NCI-H1105 (cell line): Measurements from ENCODE around the gene GRID2.
"Not testable (repeated sequence)": the region's sequence is repeated elsewhere in the genome, so short reads cannot be mapped to it uniquely, and the experiment has no call there.

ENCODE experiments used
- DNase-seq: peaks from one replicate; lab custom pipeline; 2025; lab: John Stamatoyannopoulos, UW

GRID2 gene

DNA sequence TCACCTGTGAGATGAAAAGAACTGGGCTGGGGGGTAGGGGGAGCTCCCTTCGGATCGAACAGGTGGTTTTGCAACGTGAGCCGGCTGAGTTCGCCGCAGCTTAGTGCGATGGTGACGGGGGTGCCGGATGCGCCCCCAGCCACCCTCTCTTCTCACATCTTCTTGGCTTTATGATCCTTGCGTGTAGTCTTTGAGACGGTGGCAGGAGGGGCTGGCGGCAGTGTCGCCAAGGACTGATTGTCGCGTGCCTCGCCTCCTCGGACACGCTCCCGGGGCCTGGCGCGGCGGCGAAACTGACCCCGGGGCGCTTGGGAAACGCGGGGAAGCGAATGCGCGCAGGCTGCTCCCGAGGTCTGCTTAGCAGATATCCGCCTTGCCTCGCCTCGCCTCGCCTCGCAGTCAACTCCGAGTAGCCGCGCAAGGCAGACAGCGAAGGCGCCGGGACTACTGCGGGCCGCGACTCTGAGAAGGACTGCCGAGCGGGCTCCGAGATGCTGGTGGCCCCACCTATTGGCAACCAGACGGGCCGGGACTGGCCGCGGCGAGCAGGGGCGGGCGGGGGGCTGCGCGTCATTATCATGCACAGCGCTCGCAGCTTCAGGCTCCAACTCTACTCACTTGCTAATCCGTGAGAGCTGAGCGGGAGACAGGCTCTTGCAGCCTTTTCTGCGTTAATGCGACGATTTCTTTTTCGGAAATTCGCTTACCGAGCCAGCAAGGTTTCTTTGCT lies 1.5 kb downstream of the GRID2 start:
- DNase-seq: peak; percentile 19

DNA sequence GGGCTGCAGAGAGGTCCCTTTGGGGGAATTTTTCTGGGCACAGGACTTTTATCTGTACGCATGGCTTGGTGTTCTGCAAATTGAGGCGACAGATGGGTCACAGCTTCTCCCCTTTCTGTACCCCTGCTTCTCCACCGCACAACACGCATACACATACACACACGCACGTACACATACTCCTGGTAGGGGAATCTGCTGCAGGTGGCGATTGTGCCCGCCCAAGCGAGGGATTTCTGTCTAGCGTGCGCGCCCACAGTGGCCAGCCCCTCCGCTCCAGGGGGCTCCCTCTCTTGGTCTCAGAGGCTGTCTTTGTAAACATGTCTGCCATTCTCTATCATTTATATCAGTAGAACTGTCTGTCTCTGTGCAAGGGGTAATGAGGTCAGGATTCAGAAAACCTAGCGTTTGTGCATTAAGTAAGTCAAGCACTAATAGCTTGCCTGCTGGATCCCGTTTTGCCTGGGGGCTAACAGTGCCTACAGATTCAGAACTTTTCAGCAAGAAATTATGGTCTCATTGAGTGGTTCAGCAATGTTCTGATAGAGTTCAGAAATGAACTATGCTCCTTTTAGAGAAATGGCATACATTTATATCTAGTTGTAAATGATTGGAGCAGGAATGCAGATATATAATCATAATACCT lies 2.2 kb downstream of the GRID2 start:
- no peak for DNase-seq

DNA sequence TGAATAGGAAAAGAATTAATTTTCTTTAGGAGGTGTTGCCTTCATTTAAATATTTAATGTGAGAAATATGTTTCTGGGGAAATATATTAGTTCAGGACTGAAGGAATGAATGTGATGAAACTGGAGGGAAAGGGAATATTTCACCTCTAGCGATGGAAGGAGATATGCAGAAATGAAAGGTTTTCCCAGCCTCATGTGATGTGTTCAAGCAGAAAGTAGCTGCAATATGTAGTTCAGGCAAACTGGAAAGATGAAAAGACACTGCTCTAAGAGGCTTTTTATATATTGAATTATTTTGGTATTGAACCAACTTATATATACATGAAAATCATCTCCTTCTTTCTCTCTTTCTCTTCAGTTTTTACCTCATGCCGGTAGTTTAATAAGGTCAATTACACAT lies 3.4 kb downstream of the GRID2 start:
- DNase-seq: no peak

DNA sequence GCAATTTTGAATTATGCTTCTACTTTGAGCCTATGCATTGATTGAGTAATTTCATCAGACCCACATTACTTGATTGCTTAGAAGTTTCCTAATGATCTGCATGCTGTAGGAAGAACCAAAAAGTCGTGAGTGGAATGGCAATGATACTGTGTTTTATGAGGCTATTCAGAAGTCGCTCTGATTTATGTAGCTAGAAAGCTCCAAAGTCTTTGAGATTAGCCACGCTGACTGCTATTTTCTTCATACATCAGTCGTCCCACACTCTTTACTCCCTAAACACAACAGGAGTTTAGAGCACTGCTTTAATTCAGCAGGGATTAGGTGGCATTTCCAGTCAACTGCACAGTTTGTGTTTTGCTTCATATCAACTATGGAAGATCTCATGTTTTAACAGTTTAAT lies 4.1 kb downstream of the GRID2 start:
- DNase-seq: no peak

DNA sequence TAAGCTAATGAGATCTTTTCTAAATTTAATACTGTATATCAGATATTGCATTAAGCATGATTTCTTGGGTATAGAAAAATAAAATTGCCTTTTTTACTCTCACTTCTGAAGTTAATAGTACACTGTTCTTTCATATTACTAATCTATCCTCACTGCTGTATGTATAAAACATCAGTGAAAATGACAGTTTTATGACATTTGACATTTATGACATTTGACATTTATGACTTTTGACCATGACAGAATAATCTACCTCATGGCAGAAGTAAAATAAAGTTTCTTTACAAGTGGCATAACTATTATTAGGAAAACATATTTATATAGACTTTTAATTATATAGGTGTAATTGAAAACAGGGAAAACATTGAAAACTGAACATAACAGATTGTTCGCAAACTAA lies 13.3 kb downstream of the GRID2 start:
- DNase-seq: no peak

DNA sequence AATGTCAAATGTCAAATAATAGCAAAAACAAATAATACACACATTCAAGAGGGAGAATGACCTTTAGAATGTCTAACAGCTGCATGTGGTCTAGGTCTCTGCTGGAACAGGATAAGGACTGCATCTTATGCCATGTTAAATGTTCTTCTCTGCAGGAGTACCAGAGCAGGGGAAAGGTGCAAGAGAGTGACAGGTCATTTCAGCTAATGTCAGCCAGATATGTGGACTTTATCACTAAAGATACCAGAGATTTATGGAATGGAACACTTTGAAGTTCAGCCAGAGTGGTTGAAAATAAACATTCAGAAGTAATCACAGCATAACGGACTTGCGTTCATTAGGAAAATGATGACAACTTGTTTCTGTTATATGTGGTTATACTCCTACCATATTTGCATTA lies 24.3 kb downstream of the GRID2 start:
- no peak for DNase-seq

DNA sequence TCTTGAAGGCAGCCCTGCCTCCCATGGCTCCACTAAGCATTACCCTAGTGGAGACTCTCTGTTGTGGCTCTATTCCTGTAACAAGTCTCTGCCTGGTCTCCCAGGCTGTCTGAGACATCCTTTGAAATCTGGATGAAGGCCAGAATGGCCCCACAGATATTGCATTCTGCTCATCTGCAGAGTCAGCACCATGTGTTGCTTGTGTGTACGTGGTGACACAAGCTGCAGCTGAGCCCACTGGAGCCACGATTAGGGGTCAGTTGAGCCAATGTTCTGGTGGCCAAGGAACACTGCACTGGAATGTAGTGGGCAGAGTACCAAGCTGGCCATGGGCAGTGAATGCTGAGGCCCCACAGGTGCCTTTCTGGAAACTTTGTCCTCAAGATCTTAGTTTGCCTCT lies 29.2 kb downstream of the GRID2 start:
- DNase-seq: no peak

DNA sequence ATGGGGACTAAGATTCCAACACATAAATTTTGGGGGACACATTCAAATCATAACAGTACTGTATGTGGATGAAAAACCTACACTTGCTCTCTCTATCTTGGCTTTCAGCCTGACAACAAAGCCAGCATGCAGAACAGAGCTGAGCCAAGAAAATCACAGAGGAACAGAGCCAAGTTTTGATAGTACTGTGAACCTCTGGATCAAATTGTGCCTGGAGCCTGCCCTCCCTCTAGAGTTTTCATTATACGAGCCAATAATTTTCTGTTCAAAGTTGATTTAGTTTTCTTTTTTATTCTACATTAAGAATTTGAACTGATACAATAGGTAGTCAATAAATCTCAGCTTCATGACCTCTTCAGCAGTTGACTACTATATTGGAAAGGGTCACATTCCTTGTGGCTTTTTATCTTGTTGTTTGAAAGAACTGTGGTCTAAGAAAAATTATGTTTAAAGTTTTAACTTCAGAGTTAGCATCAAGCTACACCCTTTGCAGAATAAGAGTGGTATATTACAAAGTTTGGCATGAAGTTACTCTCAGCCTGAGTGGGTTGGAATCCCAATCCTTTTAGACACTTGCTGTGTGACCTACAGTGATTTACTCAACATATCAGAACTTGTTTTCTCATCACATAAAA lies 31.1 kb downstream of the GRID2 start:
- DNase-seq: no peak

DNA sequence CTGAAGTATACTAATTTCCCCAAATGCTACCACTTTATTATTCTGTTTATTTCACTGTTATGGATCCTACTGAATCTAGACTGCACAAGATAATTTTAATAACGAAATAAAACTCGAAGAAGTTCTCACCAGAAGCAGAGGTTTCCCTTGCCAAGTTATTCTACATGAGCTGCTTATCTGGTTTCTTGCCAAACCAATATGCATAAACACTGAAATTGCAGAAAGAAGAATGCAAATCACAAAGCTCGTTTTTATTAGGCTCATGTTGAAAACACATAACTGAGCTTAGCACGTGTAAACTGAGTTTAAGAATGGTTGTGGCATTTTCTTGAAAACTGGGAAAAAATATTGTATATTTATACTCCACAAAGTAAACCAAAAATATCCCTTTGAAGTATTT lies 35.9 kb downstream of the GRID2 start:
- DNase-seq: no peak

DNA sequence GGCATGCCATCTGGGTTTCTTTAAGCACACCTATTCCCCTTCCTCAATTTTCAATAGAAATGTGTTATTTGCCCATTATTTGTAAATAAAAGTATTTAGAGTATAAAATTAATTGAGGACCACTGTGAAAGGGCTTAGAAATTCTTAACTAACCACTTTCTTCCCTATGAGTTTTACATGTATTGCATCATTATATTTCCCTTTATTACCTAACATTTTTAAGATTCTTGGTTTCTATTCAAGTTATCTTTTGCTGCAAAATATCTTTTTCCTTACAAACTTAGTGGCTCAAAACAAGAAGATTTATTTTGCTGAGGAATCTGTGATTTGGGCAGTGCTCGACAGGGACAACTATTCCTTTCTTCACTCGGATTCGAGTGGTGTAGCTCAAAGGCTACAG lies 40.5 kb downstream of the GRID2 start:
- no peak for DNase-seq

DNA sequence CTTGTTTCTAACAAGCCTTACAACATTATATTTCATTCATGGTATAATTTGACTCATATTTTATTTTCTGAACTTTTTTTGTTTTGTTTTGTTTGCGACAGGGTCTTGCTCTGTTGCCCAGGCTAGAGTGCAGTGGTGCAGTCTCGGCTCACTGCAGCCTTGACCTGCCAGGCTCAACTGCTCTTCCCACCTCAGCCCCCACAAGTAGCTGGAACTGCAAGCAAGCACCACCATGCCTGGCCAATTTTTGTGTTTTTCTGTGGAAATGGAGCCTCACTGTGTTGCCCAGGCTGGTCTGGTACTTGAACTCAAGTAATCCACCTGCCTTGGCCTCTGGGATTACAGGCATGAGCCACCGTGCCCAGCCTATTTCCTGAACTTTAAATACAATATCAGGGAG lies 42.5 kb downstream of the GRID2 start:
- DNase-seq: no peak

DNA sequence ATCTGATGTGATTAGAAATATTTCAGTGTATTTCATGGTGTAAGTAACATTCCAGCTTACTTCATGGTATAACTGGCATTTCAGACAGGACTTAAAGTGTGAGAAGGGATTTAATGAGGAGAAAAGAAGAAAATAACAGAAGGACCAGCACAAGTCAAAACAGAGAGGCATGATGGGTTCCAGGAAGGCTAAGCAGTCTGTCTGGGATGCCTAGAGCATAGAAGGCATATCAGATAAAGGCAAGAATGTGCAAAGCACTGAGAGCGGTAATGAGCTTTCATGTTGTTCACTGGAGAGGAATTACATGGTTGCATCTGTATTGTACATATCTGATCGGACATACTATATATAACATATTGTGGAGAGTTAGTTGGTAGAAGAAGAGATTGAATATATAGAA lies 54.2 kb downstream of the GRID2 start:
- DNase-seq: no peak

DNA sequence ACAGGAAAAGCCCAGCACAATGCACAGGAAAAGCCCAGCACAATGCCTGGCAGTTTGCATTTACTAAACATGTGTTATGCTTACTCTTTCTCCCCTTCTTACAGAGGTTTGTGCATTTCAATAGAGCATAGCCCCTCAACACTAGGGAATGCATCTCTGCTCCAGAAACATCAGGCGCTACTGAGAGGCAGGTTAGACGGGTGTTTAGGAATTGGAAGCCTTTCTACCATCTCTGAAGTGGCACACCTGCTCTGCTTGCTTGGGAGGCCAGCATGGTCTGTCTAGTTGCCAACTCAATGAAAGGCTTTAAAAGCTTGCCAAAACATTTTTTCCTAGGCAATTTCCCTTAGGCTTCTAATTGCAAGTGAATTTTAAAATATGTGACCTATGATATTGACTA lies 55.7 kb downstream of the GRID2 start:
- peak; percentile 8 for DNase-seq

DNA sequence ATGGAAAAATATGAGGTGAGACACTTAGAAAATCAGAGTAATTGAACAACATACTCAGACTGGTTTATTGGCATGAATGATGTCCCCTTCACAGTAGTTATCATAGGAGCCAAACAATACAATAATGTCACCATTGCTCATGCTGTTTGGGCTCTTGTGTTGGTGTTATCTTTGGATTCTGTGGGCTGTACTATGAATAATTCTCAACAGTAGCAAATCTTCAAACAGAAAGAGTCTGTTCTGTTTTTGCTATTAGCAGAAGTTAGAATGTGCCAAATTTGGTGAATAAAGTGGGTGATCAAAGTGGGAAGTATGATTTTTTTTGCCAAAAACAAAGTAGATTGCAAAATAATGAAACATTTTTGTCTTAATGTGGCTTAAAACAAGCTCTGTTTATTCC lies 58.3 kb downstream of the GRID2 start:
- DNase-seq: no peak

DNA sequence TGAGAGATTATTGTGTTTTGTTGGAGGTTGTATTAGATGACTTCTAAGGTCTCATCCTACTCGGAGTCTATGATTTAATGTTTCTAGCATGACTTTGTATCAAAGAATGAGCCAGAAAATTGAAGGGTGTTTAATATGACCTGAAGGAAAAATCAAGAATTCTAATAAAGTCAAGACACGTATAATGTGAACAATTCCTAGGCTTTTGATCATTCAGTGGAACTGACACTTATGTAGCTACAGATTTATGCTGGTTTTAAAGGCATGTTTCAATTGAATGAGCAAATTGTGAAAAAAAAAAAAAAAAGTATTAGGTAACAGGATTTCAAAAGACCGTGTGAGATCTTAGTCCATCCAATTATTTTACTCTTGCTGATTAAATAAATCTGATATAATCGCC lies 64.9 kb downstream of the GRID2 start:
- DNase-seq: no peak

DNA sequence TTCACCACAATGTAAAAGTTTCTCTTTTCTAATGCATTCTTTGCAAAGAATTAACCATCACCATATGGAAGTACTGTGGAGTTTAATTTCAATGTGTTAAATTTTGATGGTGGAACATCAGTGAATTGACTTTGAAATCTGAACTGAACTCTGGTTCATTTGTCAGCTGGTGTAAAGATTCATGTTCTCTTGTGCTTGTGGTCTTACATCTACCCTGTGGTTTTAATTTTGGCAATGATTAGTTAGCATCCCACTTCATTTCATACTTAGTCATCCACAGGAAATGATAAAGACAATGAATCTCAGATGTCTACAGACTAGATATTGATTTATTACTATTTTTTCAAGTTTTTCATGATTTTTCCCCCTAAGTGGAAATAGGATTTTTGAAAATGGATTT lies 77.8 kb downstream of the GRID2 start:
- DNase-seq: no peak

DNA sequence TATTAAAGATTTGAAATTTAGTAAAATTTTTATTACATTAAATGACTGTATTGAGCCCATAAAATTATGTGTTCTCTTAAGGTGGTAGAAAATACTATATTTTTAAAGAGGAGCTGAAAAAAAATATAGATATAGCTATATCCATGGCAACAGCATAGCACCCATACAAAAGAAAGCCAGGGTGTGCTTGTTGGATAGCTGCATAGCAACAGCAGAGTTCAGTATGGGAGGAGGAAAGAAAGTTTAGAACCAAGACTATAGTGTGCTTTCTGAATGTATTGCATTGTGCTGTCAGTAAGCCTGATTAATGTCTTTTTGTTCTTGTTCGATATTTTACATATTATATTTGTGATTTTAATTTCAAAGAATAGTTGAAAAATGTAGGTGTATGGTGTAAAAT lies 78.4 kb downstream of the GRID2 start:
- no peak for DNase-seq

DNA sequence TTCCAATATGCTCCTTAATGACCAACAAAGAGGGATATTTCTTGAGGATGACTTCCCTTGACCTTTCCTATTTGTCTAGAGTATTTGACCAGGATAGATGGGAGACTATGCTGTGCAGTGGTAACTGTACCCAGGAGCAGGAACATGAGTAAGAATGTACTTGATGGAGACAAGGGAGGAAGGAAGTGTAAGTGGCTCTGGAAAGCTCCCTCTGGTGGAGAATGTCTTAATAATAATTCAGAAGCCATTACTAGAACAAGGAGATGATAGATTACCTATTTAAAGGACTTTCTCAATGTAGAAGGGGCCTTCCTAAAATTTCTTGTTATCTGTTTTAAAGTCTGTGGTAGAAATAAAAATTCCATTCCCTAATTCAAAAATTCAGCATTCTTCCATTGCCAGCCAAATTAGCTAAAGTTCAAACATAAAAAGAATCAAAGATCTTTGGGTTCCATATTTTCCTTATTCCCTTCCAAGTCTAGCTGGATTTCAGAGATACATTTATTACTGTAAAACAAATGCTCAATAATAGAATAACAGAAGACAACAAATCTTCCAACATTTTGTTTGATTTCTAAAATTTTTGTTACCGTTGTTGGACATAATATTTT lies 83.8 kb downstream of the GRID2 start:
- DNase-seq: no peak

DNA sequence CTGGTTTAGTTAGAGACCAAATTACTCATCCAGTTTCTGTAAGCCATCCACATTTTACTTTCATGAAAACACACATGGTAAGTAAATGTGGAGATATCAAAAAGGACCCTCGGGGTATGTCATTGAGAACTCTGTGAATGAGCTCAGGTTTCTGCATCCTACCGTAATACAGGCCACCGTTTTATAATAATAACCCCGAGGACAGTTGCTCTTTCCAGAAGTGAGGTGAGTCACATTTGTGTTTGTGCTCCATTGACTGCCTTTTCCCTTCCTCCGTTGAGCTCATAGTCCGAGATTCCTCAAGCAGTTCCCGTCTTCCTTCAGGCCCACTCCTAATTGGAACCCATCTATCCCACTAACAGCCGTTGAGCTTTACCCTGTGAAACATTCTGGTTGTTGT lies 95.3 kb downstream of the GRID2 start:
- no peak for DNase-seq

DNA sequence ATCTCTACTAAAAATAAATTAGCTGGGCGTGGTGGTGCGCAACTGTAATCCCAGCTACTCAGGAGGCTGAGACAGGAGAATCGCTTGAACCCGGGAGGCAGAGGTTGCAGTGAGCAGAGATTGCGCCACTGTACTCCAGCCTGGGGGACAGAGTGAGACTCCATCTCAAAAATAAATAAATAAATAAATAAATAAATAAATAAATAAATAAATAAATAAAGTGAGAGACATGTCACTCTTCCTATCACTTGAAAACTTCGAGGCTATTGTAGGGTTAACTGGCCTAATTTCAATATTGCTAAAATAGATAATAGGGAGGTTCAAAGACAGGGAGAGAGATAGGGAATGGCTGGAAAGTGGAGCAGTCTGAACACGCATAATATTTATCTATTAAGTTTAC lies 99.8 kb downstream of the GRID2 start:
- not testable (repeated sequence) for DNase-seq

DNA sequence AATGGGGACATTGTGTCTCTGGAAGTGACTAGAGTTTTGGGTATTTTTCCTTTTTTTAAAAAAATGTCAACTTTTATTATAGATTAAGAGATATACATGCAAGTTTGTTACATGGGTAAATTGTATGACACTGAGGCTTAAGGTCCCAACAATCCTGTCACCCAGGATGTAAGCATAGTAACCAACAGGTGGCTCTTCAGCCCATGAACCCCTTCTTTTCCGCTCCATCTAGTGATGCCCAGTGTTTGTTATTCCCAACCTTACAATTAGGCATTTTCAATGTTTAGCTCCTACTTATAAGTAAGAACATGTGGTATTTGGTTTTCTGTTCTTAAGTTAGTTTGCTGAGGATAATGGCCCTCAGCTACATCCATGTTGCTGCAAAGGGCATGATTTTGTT lies 102.7 kb downstream of the GRID2 start:
- DNase-seq: no peak

DNA sequence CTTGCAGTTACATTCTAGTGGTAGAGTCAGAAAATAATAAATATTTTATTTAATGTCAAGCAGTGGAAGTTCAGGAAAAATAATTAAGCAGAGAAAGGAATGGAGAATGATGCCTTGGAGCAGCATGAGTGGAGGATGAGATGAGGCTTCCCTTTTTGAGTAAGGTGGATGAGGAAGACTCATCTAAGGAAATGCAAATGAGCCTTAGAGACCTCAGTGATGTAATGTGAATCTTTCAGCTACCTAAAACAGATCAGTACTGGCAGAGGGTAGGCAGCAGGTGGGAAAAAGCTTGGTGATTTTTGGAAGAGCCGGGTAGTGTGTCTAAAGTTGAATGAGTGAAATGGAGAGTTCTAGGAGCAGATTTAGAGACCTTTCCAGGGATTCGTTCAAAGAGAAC lies 118.2 kb downstream of the GRID2 start:
- DNase-seq: no peak

DNA sequence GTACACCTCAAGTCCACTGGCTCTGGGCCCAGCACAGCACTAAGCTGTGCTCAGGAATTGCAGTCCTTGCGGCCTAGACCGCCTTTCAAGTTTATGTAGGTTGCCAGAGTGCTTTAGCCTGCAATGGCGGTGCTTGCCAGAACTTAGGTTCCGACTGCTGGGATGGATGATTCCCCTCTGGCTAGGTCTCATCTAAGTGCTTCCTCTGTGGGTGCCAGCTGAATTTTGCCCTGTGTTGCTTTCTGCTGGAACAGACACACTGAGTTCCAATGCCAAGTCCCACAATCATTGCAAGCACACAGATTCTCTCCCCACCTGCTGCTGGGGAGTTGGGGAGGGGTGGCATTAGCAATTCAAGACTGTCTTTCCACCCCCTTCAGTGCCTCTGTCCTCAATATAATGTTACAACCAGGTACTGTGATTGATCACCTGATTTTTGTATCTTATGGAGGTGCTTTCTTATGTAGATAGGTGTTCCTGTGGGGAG lies 129.5 kb downstream of the GRID2 start:
- DNase-seq: no peak
